ENCODE data around the gene MYCN.

Gene MYCN

GRCh38 chr2:15976354-15976753 lies 36.0 kb downstream of the MYCN start:
- no peak for DNase-seq (ENCODE audit: low read depth in 2 of 2)

GRCh38 chr2:15979051-15979758 lies 38.9 kb downstream of the MYCN start:
- no peak for DNase-seq (ENCODE audit: low read depth in 2 of 2)

- no peak for DNase-seq (ENCODE audit: low read depth in 2 of 2)
Observed at GRCh38 chr2:15979759-15980604, 39.6 kb downstream of the MYCN start.

GRCh38 chr2:15980605-15981098 lies 40.3 kb downstream of the MYCN start:
- DNase-seq (ENCODE audit: low read depth in 2 of 2): no peak

- no peak for DNase-seq (ENCODE audit: low read depth in 2 of 2)
Observed at GRCh38 chr2:15981646-15982045, 41.3 kb downstream of the MYCN start.

GRCh38 chr2:15982285-15983044 lies 42.1 kb downstream of the MYCN start:
- DNase-seq (ENCODE audit: low read depth in 2 of 2): no peak

GRCh38 chr2:15983496-15983895 lies 43.1 kb downstream of the MYCN start:
- no peak for DNase-seq (ENCODE audit: low read depth in 2 of 2)

- DNase-seq (ENCODE audit: low read depth in 2 of 2): no peak
Observed at GRCh38 chr2:15984368-15985255, 44.3 kb downstream of the MYCN start.

GRCh38 chr2:15985531-15985930 lies 45.2 kb downstream of the MYCN start:
- DNase-seq (ENCODE audit: low read depth in 2 of 2): no peak

GRCh38 chr2:15986068-15986560 lies 45.8 kb downstream of the MYCN start:
- no peak for DNase-seq (ENCODE audit: low read depth in 2 of 2)

- no peak for DNase-seq (ENCODE audit: low read depth in 2 of 2)
Observed at GRCh38 chr2:15986644-15987043, 46.3 kb downstream of the MYCN start.

- no peak for DNase-seq (ENCODE audit: low read depth in 2 of 2)
Observed at GRCh38 chr2:15988733-15989132, 48.4 kb downstream of the MYCN start.

- no peak for DNase-seq (ENCODE audit: low read depth in 2 of 2)
Observed at GRCh38 chr2:15989559-15989958, 49.2 kb downstream of the MYCN start.

GRCh38 chr2:15990151-15991101 lies 50.1 kb downstream of the MYCN start:
- DNase-seq (ENCODE audit: low read depth in 2 of 2): no peak

- no peak for DNase-seq (ENCODE audit: low read depth in 2 of 2)
Observed at GRCh38 chr2:15991231-15991630, 50.9 kb downstream of the MYCN start.

GRCh38 chr2:15992457-15993231 lies 52.3 kb downstream of the MYCN start:
- DNase-seq (ENCODE audit: low read depth in 2 of 2): no peak

- DNase-seq (ENCODE audit: low read depth in 2 of 2): no peak
Observed at GRCh38 chr2:15993232-15993610, 52.9 kb downstream of the MYCN start.

- DNase-seq (ENCODE audit: low read depth in 2 of 2): no peak
Observed at GRCh38 chr2:15993666-15994065, 53.3 kb downstream of the MYCN start.

- no peak for DNase-seq (ENCODE audit: low read depth in 2 of 2)
Observed at GRCh38 chr2:15995603-15996002, 55.3 kb downstream of the MYCN start.

Measured in stimulated activated CD8-positive, alpha-beta memory T cell treated with anti-CD3 and anti-CD28 coated beads, Interleukin-2, amount 100 ng/mL, for 48 hours (primary cell).